ENCODE measurements around the gene MOGAT1. TPM values are rescaled to one million over a fixed set of nuclear protein-coding genes. Genes with fewer than 3 reads are reported as not detected.
"Not testable (repeated sequence)": the region's sequence is repeated elsewhere in the genome, so short reads cannot be mapped to it uniquely, and the experiment has no call there.

Gene MOGAT1
- total RNA-seq, 1 experiment from 2014 or later = not detected

- Histone ChIP-seq H3K9me3 (ENCODE audit: control insufficient read depth, insufficient read depth, low read depth, low read length) (no peaks in the 10 kb centered on the region), H3K4me3 (ENCODE audit: low read depth in 2 of 2, low read length in 2 of 2) (no peak overlapping the region), H3K27ac (ENCODE audit: low read length) (no peak overlapping the region), H3K4me1 (ENCODE audit: control insufficient read depth, insufficient read depth, low read length) (no peaks in the 10 kb centered on the region), H3K27me3 (ENCODE audit: control insufficient read depth, insufficient read depth, low read length) (no peaks in the 10 kb centered on the region), H3K36me3 (ENCODE audit: control insufficient read depth, insufficient read depth, low read length) (no peaks in the 10 kb centered on the region)
- no peak for DNase-seq (ENCODE audit: low read depth, low spot score)
- in situ Hi-C loops (cut with HindIII; ENCODE audit: low pct_unique_long_range_greater_than_20kb, low sequenced_read_pairs) = no loop called here
- intact Hi-C loops (cut with micrococcal nuclease; ENCODE audit: unreplicated experiment) = no loop called here
- no TSS peak for BruUV-seq (replicated peaks)
- ChIA-PET POLR2A (no interaction called here), CTCF (no interaction called here)
- ATAC-seq = no peak
- no peak for TF ChIP-seq TCF7L2 (IDR thresholded peaks at IDR 0.05; ENCODE audit: low read depth, low read length)
- TF ChIP-seq POLR2AphosphoS5 (IDR thresholded peaks at IDR 0.05; ENCODE audit: low read depth, low read length) = no peak
- TF ChIP-seq, protein P1, sequence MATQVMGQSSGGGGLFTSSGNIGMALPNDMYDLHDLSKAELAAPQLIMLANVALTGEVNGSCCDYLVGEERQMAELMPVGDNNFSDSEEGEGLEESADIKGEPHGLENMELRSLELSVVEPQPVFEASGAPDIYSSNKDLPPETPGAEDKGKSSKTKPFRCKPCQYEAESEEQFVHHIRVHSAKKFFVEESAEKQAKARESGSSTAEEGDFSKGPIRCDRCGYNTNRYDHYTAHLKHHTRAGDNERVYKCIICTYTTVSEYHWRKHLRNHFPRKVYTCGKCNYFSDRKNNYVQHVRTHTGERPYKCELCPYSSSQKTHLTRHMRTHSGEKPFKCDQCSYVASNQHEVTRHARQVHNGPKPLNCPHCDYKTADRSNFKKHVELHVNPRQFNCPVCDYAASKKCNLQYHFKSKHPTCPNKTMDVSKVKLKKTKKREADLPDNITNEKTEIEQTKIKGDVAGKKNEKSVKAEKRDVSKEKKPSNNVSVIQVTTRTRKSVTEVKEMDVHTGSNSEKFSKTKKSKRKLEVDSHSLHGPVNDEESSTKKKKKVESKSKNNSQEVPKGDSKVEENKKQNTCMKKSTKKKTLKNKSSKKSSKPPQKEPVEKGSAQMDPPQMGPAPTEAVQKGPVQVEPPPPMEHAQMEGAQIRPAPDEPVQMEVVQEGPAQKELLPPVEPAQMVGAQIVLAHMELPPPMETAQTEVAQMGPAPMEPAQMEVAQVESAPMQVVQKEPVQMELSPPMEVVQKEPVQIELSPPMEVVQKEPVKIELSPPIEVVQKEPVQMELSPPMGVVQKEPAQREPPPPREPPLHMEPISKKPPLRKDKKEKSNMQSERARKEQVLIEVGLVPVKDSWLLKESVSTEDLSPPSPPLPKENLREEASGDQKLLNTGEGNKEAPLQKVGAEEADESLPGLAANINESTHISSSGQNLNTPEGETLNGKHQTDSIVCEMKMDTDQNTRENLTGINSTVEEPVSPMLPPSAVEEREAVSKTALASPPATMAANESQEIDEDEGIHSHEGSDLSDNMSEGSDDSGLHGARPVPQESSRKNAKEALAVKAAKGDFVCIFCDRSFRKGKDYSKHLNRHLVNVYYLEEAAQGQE (IDR thresholded peaks at IDR 0.05; ENCODE audit: insufficient read depth in 1 of 2, low read depth in 2 of 2, low read length in 1 of 2) = no peak
Observed at GRCh38 chr2:222754324-222754930, 83.0 kb downstream of the MOGAT1 start.

GRCh38 chr2:222755593-222755992 lies 84.1 kb downstream of the MOGAT1 start:
- H3K4me3 ChIP-seq (ENCODE audit: low read depth in 2 of 2, low read length in 2 of 2); H3K27me3 ChIP-seq (ENCODE audit: control insufficient read depth, insufficient read depth, low read length); POLR2A ChIA-PET; BruUV-seq (replicated peaks); H3K27ac ChIP-seq (ENCODE audit: low read length); CTCF ChIA-PET; ATAC-seq; in situ Hi-C loops (cut with HindIII; ENCODE audit: low pct_unique_long_range_greater_than_20kb, low sequenced_read_pairs); DNase-seq (ENCODE audit: low read depth, low spot score); intact Hi-C loops (cut with micrococcal nuclease; ENCODE audit: unreplicated experiment); H3K9me3 ChIP-seq (ENCODE audit: control insufficient read depth, insufficient read depth, low read depth, low read length); H3K4me1 ChIP-seq (ENCODE audit: control insufficient read depth, insufficient read depth, low read length); H3K36me3 ChIP-seq (ENCODE audit: control insufficient read depth, insufficient read depth, low read length): not testable (repeated sequence)

- POLR2A ChIA-PET = no interaction called here
- H3K27ac ChIP-seq (ENCODE audit: low read length) = no peak overlapping the region
Observed at GRCh38 chr2:222756362-222756831, 84.9 kb downstream of the MOGAT1 start.

More at GRCh38 chr2:222756362-222756831, 84.9 kb downstream of the MOGAT1 start:
- intact Hi-C loops (cut with micrococcal nuclease; ENCODE audit: unreplicated experiment) (no loop called here), in situ Hi-C loops (cut with HindIII; ENCODE audit: low pct_unique_long_range_greater_than_20kb, low sequenced_read_pairs) (no loop called here)
- no peaks in the 10 kb centered on the region for H3K9me3 ChIP-seq (ENCODE audit: control insufficient read depth, insufficient read depth, low read depth, low read length)
- TF ChIP-seq TCF7L2 (IDR thresholded peaks at IDR 0.05; ENCODE audit: low read depth, low read length) = no peak
- no peak for TF ChIP-seq SIN3A (IDR thresholded peaks at IDR 0.05; ENCODE audit: borderline replicate concordance, insufficient read depth, low read depth, low read length)
- TF ChIP-seq, protein P1 (IDR thresholded peaks at IDR 0.05; ENCODE audit: insufficient read depth in 1 of 2, low read depth in 2 of 2, low read length in 1 of 2) = no peak
- H3K4me1 ChIP-seq (ENCODE audit: control insufficient read depth, insufficient read depth, low read length) = no peaks in the 10 kb centered on the region
- ATAC-seq (no peak), DNase-seq (ENCODE audit: low read depth, low spot score) (no peak)
- CTCF ChIA-PET = no interaction called here
- no TSS peak for BruUV-seq (replicated peaks)
- H3K4me3 ChIP-seq (ENCODE audit: low read depth in 2 of 2, low read length in 2 of 2) = no peak overlapping the region
- H3K27me3 ChIP-seq (ENCODE audit: control insufficient read depth, insufficient read depth, low read length) = no peaks in the 10 kb centered on the region
- H3K36me3 ChIP-seq (ENCODE audit: control insufficient read depth, insufficient read depth, low read length) = no peaks in the 10 kb centered on the region
